IPS-NIHi7 (cell line): ENCODE results near the gene MYH4.

ENCODE experiments used
- DNase-seq: peaks from one replicate; pipeline ENCODE4 v3.0.0; 2012; ENCODE audit warnings: mixed read lengths; ENCODE audit errors: extremely low spot score

The MYH4 gene

DNA sequence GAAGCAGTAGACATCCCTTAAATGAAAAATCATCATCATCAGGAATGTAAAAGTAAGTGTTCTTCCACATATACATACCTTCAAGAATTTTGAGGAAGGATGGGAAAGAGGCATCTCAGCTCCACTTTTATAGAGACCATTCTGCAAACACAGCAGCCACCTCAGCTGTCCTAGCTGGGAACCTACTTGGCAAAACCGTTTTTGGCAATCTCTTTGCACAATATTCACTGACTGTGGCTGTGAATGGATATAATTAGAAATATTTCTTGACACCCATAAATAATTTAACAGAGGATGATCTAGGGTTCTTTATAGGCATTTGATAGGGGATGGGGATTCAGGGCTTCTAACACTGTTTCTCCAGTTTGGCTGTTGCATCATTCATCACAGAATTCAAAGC lies at the start of gene MYH4:
TSS of gene MYH4 (minus strand) at position 101 of the 400 bp plus-strand sequence. CDS start 2,814 bp downstream, outside the sequence.
- DNase-seq, result no peak

DNA sequence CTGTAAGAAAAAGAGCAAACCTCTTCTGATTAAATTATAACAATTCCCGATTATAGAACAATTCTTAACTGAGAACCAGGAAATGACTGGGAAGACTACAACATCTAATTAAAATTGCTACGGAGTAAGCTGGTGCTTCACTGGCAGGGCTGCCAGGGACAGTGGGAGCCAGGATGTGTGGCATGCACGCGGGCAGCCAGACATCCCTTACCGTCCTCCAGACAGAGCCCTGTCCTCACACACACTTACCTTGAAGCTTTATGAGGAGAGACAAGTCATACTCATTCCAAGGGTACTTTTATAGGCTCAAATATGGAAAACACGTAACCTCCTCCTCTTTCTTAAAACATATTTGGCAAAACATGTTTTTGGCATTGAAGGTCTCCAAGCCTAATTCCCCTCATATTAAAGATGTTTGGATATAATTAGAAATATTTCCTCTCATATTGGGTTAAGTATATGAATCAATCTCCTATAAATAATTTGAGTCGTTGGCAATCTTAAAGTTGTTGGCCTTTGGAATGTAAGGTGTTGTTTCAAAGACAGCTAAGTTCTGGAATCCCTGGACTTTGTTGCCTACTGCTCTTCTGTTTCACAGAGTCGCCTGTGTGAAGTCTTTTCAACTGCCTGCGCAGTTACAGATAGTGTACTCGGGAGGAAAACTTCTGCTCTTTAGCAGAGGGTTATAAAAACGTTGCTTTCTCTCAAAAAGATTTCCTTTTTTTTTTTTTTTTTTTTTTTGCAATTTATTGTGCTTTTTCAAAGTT lies 49.1 kb upstream of the MYH4 start, which contains the start of gene MYH1:
TSS of gene MYH1 (minus strand) at position 272 of the 767 bp plus-strand sequence. CDS start 1,900 bp downstream, outside the sequence.
- no peak for DNase-seq

DNA sequence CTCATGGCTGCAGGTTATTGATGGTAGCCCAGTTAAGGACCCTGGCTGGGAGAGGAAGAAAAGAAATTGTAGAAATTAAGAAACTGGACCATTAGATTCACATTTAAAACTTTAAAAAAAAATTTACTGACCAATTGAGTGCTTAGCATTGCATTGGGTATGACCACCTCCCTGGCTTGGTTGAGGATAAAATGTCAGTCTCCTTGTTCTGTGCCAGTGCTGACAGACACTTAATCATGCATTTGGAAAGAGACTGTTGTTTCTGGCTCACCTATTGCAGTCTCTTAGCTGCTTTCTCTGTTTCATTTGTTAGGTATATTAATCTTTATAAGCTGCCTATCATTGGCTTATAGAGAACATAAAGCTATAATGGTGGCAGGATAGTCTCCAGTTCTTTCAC lies 47.3 kb upstream of the MYH4 start:
- DNase-seq, result no peak

DNA sequence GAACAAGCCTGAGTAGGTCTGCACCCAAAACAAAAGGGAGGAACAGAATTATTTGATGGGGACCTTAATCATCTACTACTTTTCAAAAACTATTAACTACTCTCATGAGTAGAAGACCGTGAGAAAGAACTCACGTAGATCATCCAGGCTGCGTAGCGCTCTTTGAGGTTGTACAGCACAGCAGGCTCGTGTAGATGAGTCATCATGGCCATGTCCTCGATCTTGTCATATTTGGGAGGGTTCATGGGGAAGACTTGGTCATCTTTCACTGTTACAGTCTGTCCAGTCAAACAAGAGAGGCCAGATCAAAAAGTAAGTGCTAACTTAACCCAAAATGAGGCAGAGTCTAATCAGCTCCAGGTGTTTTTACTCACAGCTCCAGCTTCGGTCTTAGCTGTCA lies 46.7 kb upstream of the MYH4 start:
- DNase-seq, result no peak

DNA sequence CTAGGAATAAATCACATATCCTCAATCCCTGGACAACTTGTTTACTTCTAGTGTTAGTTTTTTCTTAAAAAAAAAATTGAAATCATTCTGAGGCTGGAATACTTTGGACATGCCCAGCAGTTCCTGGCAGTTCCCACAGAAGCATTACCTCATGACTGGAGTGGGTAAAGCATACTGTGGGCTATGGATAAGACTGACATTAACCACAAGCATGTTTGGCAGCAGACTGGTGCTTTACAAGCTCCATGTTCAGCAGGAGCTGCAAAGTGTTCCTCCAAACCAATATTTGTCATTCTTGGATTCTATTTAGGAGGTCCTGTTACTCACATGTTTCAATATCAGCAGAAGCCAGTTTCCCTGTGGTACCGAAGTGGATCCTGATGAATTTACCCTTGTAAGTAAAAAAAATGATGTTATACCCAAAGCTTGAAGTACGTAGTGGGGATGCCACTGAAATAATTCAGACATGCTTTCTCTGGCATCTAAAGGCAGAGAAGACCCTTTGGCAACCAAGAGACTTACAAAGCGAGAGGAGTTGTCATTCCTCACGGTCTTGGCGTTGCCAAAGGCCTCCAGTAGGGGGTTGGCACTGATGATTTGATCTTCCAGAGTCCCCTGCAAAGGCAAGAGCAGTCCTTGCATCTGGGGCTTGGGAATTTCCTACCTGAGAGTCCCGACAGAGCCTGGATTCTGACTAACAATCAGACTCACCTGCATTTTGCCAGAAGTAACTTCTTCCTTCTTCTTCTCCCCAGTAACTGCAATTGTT lies 44.1 kb upstream of the MYH4 start:
- no peak for DNase-seq

DNA sequence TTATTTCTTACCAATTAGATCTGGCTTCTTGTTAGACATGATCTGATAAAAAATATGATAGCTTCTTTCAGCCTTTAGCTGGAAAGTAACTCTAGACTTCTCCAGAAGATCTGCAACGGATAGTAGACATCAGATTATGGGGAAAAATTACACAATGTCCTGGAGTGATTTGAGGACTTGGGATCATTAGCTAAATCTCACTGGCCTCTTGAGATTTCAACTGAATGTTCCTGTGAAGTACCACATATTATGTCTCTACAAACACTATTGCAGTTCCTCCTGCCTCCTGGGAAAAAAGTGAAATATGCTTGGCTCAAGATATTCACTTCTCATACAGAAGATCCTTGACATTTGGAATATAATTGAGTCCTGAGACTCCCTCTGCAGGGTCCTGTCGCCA lies 43.5 kb upstream of the MYH4 start:
- DNase-seq, result no peak

DNA sequence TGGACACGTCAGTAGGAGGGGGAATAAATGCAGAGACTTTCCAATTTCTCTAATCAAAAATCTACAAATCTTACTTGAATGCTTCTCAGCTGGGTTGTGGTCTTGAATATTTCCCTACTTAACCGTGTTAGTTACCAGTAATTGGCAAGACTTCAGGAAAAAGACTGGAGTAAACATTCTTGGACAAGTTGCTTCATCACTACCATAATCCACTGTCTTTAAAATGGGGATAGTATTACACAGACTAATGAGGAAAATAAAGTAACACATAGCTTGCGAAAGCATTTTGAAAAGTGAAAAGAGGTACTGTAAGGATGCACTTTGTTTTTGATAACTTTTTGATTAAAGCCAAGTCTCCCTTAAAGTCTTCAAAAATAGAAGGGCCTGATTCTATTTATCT lies 30.6 kb upstream of the MYH4 start:
- no peak for DNase-seq

DNA sequence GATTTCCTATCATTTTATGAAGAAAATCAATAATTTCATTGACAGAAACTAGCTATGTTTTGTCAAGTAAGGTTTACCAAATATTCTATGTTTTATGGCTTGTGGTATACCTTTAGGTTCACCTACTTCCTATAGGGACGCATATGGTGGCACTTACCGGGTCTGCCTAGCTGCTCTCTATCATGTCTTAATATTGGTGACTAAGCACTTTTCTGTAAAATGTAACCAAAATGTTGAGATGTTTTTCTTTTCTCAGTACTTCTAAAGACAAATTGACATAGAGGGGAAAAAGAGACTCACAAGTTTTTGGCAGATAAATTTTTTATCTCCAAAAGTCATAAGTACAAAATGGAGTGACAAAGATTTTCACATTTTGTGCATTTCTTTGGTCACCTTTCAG lies 22.6 kb upstream of the MYH4 start:
- DNase-seq, result no peak

DNA sequence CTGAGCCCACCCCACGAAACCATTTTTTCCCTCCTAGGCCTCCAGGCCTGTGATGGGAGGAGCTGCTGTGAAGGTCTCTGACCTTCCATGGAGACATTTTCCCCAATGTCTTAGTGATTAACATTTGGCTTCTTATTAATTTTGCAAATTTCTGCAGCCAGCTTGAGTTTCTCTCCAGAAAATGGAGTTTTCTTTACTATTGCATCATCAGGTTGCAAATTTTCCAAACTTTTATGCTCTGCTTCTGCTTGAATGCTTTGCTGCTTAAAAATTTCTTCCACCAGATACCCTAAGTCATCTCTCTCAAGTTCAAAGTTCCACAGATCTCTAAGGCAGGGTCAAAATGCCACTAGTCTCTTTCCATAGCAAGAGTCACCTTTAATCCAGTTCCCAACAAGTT lies 12.9 kb upstream of the MYH4 start:
- DNase-seq, result no peak

DNA sequence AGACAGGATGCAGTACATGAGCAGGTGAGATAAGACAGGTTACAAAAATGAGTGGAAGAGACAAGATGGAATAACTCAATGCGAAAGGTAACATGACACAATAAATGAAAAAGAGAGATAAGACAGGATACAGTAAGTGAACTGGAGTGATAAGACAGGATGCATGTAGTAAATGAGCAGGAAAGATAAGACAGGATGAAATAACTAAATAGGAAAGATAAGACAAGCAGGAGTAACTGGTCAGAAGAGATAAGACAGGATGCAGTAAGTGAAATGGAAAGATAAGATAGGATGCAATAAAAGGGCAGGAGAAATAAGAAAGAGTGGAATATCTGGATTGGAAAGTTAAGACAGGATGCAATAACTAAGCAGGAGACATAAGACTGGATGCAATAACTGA lies 8.3 kb upstream of the MYH4 start:
- no peak for DNase-seq

DNA sequence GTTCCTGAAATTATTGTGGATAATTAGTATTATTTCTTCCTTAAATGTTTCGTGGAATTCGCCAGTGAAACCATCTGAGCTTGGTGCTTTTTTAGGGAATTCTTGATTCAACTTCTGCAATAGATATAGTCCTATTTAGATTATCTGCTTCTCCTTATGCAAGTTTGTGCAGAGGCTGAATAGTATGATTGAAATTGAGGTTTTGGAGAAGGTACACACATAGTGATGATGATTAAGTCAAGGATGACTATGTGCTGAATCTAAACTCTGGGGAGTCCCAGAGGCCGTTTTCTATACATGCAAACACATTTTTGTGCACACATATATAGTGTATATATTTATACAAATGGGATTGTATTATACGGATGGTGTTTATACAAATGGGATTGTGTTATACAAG lies 5.2 kb upstream of the MYH4 start:
- no peak for DNase-seq

DNA sequence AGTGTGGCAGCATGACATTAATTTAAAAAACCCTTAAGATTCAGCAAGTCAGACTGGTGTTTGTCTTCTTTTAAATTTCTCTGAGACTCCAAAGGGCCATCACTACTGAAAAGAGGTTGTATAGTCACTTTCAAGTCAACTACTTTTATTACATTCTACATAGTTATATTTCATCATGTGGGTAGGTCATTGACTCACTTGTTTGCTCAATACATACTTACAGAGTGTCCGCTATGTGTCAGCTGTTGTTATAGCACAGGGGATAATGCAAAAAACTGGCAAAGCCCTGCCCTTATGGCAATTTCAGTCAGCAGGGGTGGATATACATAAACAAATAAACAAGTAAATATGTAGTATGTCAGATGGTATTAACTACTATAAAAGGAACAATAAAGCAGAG lies 2.5 kb upstream of the MYH4 start:
- no peak for DNase-seq

DNA sequence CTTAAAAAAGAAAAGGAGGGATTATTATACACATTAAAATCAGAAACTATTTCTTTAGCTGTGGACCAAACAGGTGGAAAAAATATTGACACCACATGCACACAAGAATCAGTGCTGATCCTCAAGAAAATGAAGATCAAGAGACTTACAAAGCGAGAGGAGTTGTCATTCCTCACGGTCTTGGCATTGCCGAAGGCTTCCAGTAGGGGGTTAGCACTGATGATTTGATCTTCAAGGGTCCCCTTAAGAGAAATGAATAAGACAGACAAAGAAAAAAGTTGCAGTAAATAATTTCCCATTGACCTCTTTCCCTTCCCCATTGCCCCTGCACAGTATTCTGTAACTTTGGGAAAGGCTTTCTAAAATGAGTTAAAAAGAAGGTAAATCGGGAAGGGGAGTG lies 6.0 kb downstream of the MYH4 start:
- peak; percentile 18 for DNase-seq

DNA sequence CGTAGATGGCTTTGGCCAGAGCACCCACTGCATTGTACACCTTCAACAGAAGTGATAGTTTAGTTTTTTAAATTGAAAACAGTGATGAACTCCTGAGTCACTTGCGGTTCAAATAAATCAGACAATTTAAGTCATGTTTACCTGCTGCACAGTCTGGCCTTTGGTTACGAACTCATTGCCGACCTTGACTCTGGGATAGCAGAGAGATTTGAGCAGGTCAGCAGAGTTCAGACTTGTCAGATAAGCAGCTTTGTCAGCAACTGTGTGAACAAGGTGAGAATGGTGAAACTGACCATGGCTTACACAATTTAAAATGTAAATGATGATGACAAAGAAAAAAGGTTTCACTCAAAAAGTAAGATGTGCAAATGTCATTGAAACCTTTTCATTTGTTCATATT lies 9.3 kb downstream of the MYH4 start:
- DNase-seq, result no peak

DNA sequence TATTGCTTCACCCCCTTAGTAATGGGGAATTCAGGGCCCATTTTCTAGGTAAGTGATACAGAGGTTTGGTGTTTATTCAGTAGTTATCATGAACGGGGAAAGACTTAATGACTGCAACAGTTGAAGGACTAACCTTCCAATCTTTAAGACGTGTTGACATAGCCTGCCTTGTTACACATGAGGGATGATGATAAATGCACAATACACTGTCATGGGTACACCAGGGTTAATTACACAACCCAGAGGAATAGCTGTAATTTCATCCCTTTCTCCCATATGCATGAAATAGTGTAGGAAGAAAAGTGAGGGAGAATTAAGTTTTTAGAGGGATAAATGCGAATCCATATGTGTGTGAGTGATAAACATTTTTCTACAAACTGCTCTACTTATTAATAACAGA lies 10.7 kb downstream of the MYH4 start:
- no peak for DNase-seq

DNA sequence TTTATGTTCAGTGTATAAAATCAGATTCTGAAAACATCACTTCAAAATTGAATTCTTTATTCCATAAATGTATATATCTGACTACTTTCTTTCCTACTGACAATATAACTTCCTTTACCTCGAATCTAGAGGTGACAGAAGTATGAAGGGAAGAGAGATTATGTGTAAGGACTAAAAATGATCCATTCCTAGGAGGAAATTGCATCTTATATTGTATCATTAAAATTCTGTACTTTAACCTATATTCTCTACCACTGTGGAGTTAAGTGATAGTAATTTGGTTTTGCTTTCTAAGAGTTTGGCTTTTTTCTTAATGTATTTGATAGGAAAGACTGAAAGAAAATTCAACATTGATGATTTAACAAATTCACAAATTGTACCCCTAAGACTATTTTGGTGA lies 11.4 kb downstream of the MYH4 start:
- no peak for DNase-seq

DNA sequence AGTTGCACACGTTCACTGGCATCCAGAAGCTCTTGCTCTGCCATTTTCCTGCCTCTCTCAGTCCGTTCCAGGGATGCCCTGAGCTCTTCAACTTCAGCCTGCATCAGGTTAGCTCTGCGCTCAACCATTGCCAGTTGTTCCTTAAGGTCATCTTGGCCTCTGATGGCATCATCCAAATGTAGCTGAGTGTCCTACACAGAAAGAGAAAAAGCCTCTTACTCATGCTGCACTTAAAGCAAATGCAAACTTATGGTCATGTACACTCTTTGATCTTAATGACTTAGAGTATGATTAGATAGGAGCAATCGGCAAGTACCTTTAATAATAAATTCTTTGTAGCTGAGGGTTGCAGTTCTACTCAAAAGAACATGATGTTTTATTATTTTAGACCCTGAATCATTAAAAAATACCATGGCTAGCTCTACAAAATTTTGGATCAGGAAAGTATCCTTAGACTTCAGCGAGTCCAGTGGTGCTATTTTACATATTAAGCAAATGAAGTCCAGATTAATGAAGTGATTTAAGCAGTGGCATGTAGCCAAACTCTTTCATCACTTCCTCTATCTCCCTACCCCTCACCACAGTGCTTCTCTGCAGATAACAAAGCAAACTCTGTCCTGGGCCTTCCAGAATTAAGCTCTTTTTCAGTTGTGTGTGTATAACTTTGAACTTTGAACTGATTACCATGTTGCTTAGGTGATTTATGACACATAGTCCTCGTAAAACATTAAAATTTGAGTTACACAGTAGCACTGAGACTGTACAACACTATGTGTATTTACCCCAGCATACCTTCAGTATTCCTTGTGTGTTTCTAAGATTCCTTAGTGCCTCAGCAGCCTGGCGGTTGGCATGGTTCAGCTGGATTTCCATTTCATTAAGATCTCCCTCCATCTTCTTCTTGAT lies 22.1 kb downstream of the MYH4 start:
- DNase-seq, result no peak

DNA sequence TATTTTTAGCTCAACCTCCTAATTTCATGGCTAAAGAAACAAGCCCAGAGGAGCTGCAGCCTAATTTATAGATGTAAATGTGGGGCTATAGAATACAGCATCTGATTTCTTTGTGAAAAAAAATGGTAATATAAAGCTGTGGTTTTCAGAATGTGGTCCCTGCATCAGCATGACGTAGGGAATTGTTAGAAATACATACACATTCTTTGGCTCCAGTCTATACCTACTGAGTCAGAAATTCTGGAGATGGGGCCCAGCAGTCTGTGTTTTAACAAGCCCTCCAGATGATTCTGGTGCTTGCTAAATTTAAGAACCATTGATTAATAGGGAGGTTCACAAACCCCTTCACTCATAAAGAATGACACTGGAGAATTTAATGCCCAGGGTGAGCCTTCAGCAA lies 29.5 kb downstream of the MYH4 start:
- no peak for DNase-seq

DNA sequence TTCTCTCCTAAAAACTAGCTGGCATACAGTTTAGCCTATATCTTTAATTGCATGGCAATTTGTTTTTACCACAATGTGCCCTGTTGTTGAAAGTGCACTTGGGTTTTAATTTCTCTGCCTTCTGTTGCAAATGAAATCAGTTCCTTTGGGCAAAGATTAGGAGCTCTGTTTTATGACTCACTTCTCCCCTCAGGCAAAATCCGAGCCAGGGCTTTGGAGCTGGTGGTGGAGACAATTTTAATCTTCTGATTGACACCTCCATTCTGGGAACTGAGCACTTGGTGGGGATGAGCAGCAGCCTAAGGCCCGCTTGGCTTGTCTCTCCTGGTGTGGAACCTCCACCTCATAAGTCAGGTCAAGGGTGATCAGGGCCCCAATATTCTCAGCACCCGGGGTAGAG lies 34.3 kb downstream of the MYH4 start:
- no peak for DNase-seq

DNA sequence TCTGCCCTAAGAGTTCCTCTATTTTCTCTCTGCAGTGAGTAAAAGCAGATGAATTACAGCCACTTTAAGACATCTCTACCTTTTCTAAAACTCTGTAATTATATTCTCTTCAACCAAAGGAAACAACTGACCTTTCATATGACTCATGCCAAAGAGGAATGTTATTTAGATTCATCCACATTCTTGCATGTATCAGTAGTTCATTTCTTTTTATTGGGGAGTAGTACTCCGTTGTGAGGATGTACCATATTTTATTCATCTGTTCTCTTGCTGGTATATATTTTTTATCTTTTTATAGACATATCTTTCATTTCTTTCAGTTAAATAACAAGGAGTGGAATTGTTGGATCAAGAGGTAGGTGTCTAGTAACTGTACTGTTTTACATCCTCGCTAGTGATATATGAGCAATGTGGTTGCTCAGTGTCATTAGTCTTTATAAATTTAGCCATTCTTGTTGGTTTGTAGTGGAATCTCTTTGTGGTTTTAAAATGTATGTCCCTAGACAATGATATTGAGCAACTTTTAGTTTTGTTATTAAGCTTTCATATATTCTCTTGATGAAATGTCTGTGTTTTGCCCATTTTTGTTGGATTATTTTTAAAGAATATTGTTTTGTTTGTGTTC lies 39.8 kb downstream of the MYH4 start:
- DNase-seq, result no peak

DNA sequence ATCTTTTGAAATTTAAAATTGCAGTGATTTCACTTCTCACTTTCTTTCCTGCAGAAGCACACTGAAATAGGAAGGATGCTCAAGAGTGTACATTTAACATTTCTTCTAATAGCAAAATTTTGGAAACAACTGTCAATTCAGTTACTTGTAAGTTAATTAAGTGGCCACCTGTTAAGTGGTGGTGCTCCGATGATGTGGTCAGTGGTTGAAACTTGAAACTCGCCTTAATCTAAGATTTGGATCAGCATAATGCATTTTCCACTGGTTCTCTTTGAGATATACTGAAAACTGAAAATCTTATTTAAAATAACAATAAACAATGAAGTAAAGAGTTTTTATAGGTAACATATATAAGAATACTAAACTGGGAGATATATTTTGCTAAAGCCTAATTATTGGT lies 40.6 kb downstream of the MYH4 start:
- no peak for DNase-seq
